Activated CD4-positive, alpha-beta T cell treated with anti-CD3 and anti-CD28 coated beads, Interleukin-2, amount 10 ng/mL, durations not matched to agents 7 days and 5 days (primary cell): Measurements from ENCODE around the gene MAPK11. TPM values are rescaled to one million over a fixed set of nuclear protein-coding genes. Genes with fewer than 3 reads are reported as not detected.

ENCODE experiments used
- CTCF ChIA-PET: fragments of 350-600 bp; sonication (Branson Sonifier 250); formaldehyde crosslinking; loops from one replicate; lab custom pipeline; 2021; ENCODE audit warnings: antibody characterized with exemption; lab: Charles Lee
- POLR2A ChIA-PET: fragments of 350-600 bp; sonication (Branson Sonifier 250); formaldehyde crosslinking; loops from one replicate; lab custom pipeline; 2021; ENCODE audit warnings: antibody characterized with exemption; lab: Charles Lee
- DNase-seq: peaks from one replicate; pipeline ENCODE4 v3.0.0-alpha.2; 2020
- H3K27ac Mint-ChIP-seq: one replicate; pipeline ENCODE4 v1.8.0; 2021; ENCODE audit warnings: mild to moderate bottlenecking, moderate library complexity, mixed read lengths
- H3K27me3 Mint-ChIP-seq: one replicate; pipeline ENCODE4 v1.8.0; 2021; ENCODE audit warnings: mixed read lengths
- H3K36me3 Mint-ChIP-seq: one replicate; pipeline ENCODE4 v1.8.0; 2021; ENCODE audit warnings: low read depth, mixed read lengths
- H3K4me1 Mint-ChIP-seq: one replicate; pipeline ENCODE4 v1.8.0; 2021; ENCODE audit warnings: mixed read lengths
- H3K4me3 Mint-ChIP-seq: one replicate; pipeline ENCODE4 v1.8.0; 2021; ENCODE audit warnings: mild to moderate bottlenecking, moderate library complexity, mixed read lengths
- H3K9me3 Mint-ChIP-seq: one replicate; pipeline ENCODE4 v1.8.0; 2021; ENCODE audit warnings: mixed read lengths
- total RNA-seq, 2 experiments: library from RNA; stranded (reverse); gene quantifications; one replicate each; pipeline ENCODE4 v1.2.3, GENCODE V29; 2021

The MAPK11 gene
- total RNA-seq, 2 experiments from 2014 or later = 10.7 to 12.6 TPM

DNA sequence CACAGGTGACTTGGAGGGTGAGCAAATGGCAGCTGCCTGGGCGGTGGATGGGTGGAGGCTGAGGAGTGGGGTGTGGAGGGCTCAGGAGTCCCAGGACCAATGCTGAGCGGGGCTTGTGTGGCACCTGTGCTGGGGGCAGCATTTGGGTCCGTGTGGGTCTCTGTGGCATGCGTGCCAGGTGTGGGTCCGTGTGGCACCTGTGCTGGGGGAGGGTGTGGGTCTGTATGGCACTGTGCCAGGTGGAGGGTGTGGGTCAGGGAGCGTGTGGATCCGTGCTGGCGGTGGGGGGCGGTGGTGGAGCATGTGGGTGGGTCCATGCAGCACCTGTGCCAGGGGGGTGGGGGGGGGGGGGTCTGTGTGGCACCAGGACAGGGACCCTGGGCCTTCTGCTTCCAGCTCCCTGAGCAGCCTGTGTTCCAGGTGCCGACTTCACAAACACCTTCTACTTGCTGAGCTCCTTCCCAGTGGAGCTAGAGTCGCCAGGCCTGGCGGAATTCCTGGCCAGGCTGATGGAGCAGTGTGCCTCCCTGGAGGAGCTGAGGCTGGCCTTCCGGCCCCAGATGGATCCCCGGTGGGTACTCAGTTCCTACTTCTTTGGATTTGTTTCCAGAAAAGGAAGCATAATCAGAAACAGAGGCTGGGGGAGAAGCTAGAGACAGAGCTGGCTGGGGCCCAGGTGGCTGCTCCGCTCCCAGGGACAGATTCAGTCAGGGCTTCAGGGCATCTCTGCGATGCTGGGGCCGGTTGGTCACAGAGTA is 54.7 kb downstream of the MAPK11 start:
- Mint-ChIP-seq H3K4me1 (peaks cover 1% of the 10 kb centered on the region), H3K9me3 (no peaks in the 10 kb centered on the region), H3K36me3 (peaks cover 31% of the 10 kb centered on the region), H3K27ac (no peak overlapping the region), H3K27me3 (no peaks in the 10 kb centered on the region), H3K4me3 (no peak overlapping the region)
- POLR2A ChIA-PET = no interaction called here
- no peak for DNase-seq
- CTCF ChIA-PET = interaction anchor here (0.8 kb wide), 1 partner anchor 66 kb away, joined by 3 read pairs; no protein-coding TSS in a partner anchor

Other genes starting within 250 kb of the MAPK11 start
- gene TTLL8, start 212.1 kb downstream of the MAPK11 start, total RNA-seq = not detected
- under 1 TPM; 0.25 to 0.83 TPM for gene MLC1, start 185.0 kb downstream of the MAPK11 start, total RNA-seq
- gene MOV10L1, start 180.4 kb downstream of the MAPK11 start, total RNA-seq = not detected
- gene PANX2, start 99.6 kb downstream of the MAPK11 start, total RNA-seq = under 1 TPM; 0.10 TPM
- 100 to 1,000 TPM; 112 to 138 TPM for gene TRABD, start 84.5 kb downstream of the MAPK11 start, total RNA-seq
- gene SELENOO, start 69.4 kb downstream of the MAPK11 start, total RNA-seq = 10 to 100 TPM; 17.4 to 25.5 TPM
- 10 to 100 TPM; 62.9 to 71.4 TPM for gene TUBGCP6, start 25.4 kb downstream of the MAPK11 start, total RNA-seq
- 10 to 100 TPM; 68.3 to 93.6 TPM for gene HDAC10, start 19.1 kb downstream of the MAPK11 start, total RNA-seq
- gene MAPK12, start 8.7 kb downstream of the MAPK11 start, total RNA-seq = 1 to 10 TPM; 2.9 TPM
- 10 to 100 TPM; 10.7 to 11.1 TPM for gene PLXNB2, start 37.3 kb upstream of the MAPK11 start, total RNA-seq
- 1 to 10 TPM; 3.1 to 3.6 TPM for gene DENND6B, start 56.6 kb upstream of the MAPK11 start, total RNA-seq
- 10 to 100 TPM; 55.6 to 67.6 TPM for gene PPP6R2, start 72.9 kb upstream of the MAPK11 start, total RNA-seq
- 100 to 1,000 TPM; 211 to 224 TPM for gene SBF1, start 204.7 kb upstream of the MAPK11 start, total RNA-seq
- gene ADM2, start 211.2 kb upstream of the MAPK11 start, total RNA-seq = 1 to 10 TPM; 3.7 to 4.1 TPM
- under 1 TPM in 1 of 2 experiments, not detected in 1; 0.23 TPM for gene MIOX, start 216.5 kb upstream of the MAPK11 start, total RNA-seq
- 100 to 1,000 TPM; 130 to 139 TPM for gene LMF2, start 237.3 kb upstream of the MAPK11 start, total RNA-seq
- 100 to 1,000 TPM; 110 to 133 TPM for gene NCAPH2, start 237.8 kb upstream of the MAPK11 start, total RNA-seq